ENCODE measurements around the gene SKAP1.
"Not testable (repeated sequence)": the region's sequence is repeated elsewhere in the genome, so short reads cannot be mapped to it uniquely, and the experiment has no call there.

The SKAP1 gene

DNA sequence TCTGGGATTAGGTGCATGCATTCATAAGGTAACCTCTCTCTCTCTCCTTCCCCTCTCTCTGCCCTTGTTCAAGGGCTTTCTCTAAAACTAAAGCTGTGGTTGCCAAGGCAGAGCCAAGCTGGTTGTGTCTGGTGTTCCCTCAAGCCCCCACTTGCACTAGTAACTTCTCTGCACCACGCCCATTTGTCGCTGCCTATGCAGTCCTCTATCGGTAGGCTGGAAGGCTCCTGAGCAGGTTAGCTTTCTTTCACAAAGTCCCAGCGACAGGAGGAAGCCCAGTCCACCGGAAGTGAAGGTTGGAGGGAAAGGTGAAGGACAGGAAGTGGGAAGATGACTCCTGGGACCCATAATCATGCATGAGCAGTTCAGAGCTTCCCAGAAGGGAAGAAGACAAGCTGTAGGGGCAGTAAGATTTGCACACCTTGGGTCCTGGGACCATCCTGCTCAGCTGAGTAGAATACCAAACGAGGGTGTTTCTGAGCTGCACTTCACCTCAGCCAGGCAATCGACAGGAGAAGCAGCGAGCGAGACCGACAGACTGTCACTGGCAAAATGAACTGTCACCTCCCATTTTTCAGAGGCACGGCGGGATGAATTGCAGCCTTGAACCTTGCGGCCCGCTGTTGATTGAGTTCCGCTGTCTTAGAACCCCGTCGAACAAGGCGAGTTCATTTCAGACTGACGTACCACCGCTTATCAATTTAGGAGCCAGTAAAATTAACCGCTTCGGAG, 14.7 kb upstream of the SKAP1 start:
- DNase-seq: no peak

DNA sequence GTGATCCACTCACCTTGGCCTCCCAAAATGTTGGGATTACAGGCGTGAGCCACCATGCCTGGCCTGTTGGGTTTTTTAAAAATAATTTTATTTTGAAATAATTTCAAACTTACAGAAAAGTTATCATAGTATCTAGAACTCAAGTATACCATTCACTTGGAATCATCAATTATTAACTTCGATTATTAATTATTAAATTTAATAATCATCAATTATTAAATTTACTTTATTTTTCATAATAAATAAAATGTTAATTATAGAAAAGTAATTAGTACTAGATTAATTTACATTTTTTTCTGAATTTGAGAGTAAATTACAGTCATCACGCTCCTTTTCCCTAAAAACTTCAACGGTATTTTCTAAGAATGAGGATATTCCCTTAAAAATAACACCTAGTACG, 13.7 kb upstream of the SKAP1 start:
- DNase-seq: no peak

DNA sequence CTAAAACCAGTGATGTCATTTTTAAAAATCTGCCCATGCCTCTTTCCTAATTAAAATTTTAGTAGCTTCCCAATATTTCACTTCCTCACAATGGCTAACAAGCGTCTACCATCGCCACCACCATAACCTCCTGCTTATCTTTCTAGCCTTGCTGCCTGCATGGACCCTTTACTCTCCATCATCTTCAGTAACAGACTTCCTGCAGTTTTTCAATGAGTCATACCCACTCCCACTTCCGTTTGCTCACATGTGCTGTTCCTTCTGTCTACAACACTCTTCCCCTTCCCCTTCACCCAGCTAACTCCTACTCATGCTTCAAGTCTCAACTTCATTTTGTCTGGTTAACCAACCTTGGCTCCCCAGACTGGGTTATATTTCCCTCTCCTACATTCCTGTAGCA, 12.8 kb upstream of the SKAP1 start:
- DNase-seq: no peak

GRCh38 chr17:48441862-48442261, 11.8 kb upstream of the SKAP1 start:
- no peak for DNase-seq

- DNase-seq: no peak
Observed at GRCh38 chr17:48441231-48441711, 11.3 kb upstream of the SKAP1 start.

DNA sequence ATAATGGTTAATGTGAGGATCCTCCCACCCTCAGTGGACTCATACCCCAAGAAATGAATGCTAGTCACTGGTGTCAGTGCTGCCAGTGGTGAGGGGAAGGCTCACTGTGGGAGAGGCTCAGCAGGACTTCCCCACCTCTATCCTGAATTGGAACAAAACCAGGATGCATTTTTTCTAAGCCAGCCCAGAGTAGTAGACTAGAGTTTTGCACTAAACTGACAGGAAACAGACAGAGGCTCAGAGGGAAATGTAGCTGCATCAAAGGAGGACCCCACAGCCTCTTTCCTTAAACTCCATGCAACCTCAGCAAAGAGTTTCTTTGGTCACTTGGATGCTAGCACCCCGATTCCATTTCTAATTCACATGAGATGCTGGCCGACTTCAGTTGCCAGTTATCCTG, 10.7 kb upstream of the SKAP1 start:
- DNase-seq: no peak

DNA sequence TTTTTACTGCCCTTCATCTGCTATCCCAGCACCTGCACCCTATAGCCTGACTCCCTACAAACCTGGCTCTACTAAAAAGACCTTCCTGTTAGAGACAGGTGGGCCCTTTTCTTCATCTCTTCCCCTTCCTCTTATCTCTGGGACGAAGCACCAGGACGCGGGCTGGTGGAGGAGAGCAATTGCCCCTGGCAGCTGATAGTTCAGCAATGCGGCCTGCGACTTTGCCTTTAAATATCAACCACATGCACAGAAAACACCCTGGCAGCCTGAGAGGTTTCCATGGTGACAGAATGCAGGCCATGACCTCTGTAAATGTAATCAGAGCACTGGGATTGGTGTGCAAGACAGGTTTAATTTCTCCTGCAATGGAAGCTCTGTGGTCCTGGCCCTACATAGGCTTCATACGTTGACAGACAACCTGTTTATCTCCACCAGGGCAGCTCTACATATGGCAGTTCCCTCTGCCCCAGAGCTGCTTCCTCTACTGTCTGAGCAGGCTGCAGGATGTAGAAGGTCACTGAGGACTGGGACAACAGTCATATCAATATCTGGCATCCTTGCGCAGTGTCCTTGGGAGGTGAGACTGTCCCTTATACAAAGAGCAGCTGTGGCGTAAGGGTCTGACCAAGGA, 10.0 kb upstream of the SKAP1 start:
- DNase-seq: no peak

DNA sequence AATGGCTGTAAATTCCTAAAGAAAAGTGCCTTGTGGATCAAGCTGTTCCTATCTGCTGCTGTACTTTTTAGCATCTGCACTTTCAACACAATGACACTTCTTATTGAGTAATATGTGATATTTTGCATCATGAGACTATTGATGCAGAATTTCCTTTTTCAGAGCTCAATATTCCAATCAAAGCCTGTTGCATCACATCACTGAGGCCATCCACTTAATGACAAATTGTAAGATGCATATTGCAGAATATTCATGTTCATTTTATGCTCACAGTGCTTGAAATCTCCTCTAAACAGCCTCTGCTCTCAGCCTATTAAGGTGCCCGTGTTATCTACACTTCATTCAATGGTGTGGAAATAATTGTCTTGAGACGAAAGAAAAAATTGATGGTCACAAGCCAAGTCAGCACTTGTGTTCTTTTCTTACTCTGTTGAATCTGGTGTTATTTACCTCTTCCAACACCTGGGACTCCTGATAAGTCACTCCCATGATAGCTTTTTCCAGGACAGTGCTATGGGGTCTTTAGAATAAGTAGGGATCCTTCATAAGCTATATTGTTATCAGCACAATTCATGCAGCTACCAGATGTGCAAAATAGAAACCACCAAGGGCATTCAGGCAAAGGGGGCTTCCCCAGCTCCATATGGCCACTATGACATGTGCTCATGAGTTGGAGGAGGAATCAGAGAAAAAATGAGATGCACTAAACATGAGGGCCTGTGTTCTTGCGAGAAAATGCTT, 9.3 kb upstream of the SKAP1 start:
- DNase-seq: no peak

DNA sequence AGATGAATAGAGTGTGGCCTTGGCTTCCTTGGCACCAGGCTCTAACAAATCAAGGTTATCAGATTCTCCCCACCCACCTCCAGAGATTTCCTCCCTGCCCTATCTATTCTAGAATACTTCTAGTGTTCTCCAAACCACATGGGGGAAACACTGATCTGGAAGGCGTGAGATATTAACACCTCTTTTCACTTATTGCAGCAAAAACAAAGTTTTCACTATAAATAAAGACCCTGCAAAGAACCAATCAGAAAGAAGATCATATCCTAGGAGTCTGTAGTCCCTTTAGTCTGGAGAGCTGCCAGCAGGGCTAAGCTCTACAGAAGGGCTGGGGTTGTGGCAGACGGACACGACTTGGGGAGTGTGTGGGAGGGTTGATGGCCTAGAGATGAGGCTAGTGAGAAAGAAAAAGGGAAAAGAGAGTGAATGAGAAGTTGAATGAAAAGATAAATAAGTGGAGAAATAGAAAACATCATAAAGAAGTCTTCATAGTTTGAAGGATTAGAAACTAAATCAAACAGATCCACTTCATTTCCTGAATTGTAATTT, 8.6 kb upstream of the SKAP1 start:
- DNase-seq: no peak

DNA sequence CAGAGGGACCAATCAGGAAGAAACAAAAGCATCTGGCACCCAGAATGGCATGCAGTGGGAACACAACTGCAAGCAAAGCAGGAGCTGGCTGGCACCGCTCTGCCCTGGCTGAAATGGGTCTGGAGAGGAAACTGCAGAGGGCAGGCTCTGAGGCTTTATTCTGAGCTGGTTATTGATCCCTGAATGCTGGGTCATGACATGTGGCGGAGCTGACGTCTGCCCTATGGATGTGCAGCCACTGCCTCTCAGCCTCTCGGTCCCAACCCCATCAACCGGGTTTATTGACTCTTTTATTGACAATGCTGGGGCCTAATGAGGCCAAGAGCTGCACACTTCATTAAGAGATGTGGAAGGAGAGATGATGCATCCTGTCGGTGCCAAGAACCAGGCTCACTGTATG, 3.9 kb upstream of the SKAP1 start:
- no peak for DNase-seq

DNA sequence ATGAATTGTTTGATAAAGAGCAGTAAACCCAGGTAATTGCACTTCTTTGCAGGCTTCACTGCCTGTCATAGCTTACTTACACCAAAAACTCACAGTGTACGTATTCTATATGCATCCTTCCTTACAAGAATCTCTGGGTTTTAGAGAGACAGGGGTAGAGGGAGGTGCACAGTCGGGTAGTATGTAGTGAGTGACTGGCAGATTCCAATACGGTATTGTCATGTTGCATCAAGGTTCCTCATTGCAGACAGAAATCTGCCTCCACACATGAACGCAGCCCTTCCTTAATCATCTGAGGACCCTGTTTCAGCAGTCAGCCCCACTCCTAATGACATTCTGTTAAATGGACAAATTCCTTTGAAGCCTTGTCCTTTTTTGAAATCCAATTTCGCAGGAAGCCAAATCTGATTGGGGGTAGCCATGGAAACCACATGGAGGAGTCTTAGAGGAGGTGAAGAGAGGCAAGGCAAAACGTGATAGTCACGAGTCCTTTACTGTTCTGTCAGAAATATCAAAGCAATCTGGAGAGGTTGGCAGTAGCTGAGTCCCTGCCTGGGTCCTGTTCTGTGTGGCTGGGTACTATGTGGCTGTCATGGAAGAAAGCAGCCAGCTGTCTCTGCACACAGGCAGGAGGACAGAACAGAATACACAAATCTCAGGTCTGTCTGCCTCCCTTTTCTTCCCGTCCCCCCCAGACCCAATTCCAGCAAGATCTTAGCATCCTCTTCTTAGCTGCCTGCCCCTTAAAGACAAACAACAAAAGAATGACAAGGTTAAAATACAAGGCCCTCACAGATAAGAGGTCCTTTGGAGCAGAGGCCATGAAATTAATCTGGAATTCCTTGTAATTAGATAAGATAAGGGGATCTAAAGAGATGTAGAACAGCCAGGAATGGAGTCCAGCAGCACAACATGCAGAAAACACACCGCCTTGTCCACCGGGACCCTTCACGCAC, 3.1 kb upstream of the SKAP1 start:
- DNase-seq: no peak

DNA sequence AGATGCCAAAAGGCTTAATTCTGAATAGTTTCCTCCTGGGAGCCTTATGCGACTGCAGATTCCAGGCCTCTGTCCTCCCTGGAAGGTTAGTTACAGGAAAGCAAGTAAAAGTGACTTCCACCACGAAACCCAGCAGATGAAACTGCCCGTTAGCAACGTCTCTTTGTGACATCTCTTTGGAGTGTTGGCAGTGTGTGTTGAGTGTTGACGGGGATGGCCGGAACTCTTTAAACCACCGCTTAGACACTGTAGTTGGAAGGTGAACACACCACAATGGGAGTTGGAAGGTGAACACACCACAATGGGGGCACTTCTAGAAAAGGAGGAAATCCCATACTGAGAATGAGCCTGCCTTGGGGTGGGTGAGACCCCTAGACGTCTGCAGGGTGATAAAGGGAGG, 858 bp downstream of the SKAP1 start:
- DNase-seq: no peak

- DNase-seq: no peak
Observed at GRCh38 chr17:48427598-48427997, 2.4 kb downstream of the SKAP1 start.

GRCh38 chr17:48426761-48427500, 3.1 kb downstream of the SKAP1 start:
- DNase-seq: no peak

DNA sequence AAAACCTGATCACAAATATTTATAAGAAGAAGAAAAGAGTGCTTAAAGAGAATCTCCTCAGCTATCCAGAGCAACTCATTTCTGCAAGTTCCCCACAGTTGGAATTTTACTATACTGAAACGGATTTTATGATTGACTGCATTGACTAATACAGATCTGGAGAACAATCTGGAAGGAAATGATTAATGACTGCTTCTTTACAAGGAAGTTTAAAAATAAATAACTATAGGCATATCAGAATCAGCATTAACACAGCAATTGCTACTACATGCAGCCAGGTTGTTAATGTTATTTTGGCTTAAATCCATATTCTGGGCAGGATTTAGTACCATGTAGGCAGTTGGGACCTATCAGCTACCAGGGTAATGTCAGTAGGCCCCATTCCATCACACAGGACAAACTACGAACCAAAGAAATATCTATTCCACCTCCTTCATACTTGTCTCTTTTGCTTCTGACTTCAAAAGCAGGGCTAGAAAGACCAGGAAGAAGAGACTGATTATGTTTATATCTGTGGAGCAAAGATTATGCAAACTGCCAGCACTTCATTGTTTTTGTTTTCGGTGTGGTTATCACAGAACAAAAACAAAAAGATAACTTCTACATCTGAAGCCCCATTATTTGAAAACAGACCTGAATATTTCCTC, 3.9 kb downstream of the SKAP1 start:
- no peak for DNase-seq

DNA sequence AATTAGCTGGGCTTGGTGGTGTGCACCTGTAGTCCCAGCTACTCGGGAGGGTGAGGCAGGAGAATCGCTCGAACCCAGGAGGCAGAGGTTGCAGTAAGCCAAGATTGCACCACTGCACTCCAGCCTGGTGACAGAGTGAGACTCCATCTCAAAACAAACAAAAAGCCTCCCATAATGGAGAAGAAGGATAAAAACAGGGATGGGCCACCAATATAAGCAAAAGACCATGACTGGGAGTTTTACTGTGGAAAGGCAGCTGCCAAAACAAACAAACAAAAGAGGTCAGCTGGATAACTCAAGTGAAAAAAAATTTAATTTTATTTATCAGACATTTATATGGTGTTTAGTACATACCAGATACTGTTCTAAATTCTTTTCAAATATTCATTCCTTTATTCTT, 8.0 kb downstream of the SKAP1 start:
- DNase-seq: not testable (repeated sequence)

DNA sequence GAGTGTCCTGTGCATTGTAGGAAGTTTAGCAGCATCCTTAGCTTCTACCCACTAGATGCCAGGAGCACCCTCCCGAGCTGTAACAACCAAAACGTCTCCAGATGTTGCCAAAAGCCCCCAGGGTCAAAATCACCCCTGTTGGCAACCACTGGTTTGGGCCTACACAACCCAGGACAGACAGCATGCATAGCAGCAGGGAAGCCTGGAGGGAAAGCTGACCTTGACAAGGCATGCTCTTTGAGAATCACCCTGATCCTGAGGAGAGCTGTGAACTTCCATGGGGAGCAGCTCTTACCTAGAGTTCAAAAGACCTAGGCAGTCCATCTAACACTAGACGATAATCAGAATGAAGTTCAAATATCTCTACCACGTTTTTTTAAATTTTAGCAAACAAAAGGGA, 9.2 kb downstream of the SKAP1 start:
- DNase-seq: no peak

DNA sequence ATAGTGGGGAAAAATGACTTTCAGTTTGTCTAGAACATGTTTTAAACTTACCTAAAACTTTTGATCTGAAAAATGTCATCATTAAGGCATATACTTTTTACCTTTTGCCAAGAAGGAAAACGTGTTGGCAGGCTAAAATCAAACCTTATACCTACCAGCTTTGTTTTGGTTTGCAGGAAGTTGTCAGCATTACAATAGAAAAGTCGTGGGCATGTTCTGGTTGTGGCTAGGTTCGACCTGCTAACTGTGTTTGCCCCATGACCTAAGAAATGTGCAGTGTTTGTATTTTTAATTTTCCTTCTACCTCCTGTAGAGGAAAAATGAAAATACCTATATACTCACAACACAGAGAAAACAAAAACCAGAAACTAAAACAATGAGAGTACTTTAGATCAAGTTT, 13.0 kb downstream of the SKAP1 start:
- DNase-seq: no peak

- DNase-seq: no peak
Observed at GRCh38 chr17:48413613-48414405, 16.2 kb downstream of the SKAP1 start.

DNA sequence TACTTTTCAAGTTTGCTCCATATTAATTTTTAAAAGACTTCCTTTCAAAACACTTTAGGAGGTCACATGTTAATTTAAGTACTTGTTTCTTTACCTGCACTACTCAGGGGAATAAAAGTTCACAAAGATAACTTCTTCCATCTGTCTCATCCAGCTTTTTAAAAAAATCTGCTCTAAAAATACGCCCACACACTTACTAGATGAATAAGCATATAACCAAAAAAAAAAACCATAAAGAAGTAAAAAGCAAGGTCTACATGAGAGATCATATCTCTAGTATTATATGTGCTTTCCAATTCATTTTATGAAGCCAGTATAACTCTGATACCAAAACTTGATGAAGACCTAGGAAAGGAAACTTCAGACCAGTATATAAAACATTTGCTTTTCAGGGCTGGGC, 17.2 kb downstream of the SKAP1 start:
- no peak for DNase-seq

Measured in right hindlimb (tissue), 1 donor.